GM19238 (cell line): ENCODE measurements around the gene CLCN2.

ENCODE experiments used
- DNase-seq: peaks from one replicate; pipeline ENCODE4 v3.0.0; 2011; ENCODE audit warnings: low spot score; ENCODE audit not compliant: insufficient read length

Gene CLCN2

GRCh38 chr3:184360070-184360928 lies 1.1 kb downstream of the CLCN2 start:
- DNase-seq, result no peak

GRCh38 chr3:184359610-184360009 lies 1.8 kb downstream of the CLCN2 start:
- DNase-seq, result no peak

GRCh38 chr3:184358921-184359350 lies 2.5 kb downstream of the CLCN2 start:
- no peak for DNase-seq

- DNase-seq, result no peak
Measured at GRCh38 chr3:184358124-184358767, 3.2 kb downstream of the CLCN2 start.

- no peak for DNase-seq
Measured at GRCh38 chr3:184357248-184358123, 3.9 kb downstream of the CLCN2 start.

GRCh38 chr3:184355261-184356040 lies 6.0 kb downstream of the CLCN2 start:
- DNase-seq, result no peak

GRCh38 chr3:184354754-184355153 lies 6.7 kb downstream of the CLCN2 start:
- no peak for DNase-seq

- no peak for DNase-seq
Measured at GRCh38 chr3:184354121-184354728, 7.2 kb downstream of the CLCN2 start.

GRCh38 chr3:184353546-184353941 lies 7.9 kb downstream of the CLCN2 start:
- DNase-seq, result no peak

- DNase-seq, result no peak
Measured at GRCh38 chr3:184352897-184353545, 8.4 kb downstream of the CLCN2 start.

- no peak for DNase-seq
Measured at GRCh38 chr3:184352149-184352785, 9.1 kb downstream of the CLCN2 start.

- no peak for DNase-seq
Measured at GRCh38 chr3:184351511-184352148, 9.8 kb downstream of the CLCN2 start.

GRCh38 chr3:184350618-184351017 lies 10.8 kb downstream of the CLCN2 start:
- DNase-seq, result no peak

GRCh38 chr3:184349563-184350470 lies 11.6 kb downstream of the CLCN2 start:
- DNase-seq, result no peak

GRCh38 chr3:184348057-184348382 lies 13.4 kb downstream of the CLCN2 start:
- DNase-seq, result no peak

- no peak for DNase-seq
Measured at GRCh38 chr3:184347321-184348056, 13.9 kb downstream of the CLCN2 start.

- DNase-seq, result no peak
Measured at GRCh38 chr3:184346480-184347190, 14.8 kb downstream of the CLCN2 start.
